H9 (cell line): Measurements from ENCODE around the gene ACOXL. TPM values are rescaled to one million over a fixed set of nuclear protein-coding genes. Genes with fewer than 3 reads are reported as not detected.

ENCODE experiments used
- DNase-seq: peaks from one replicate; pipeline ENCODE4 v3.0.0-alpha.2; 2017
- H2AFZ ChIP-seq: one replicate; pipeline ENCODE4 v1.6.1; 2013; ENCODE audit warnings: mild to moderate bottlenecking, low read length, control low read depth, moderate library complexity
- H2AK5ac ChIP-seq: 2 replicates; pipeline ENCODE4 v1.6.1; 2013; ENCODE audit warnings: low read length, control low read depth, mixed read lengths; ENCODE audit not compliant: insufficient read length
- H2BK120ac ChIP-seq: one replicate; pipeline ENCODE4 v1.6.1; 2013; ENCODE audit warnings: low read depth, mild to moderate bottlenecking, low read length, control low read depth, inconsistent platforms; ENCODE audit not compliant: poor library complexity, severe bottlenecking
- H2BK12ac ChIP-seq: 2 replicates; pipeline ENCODE4 v1.6.1; 2013; ENCODE audit warnings: low read length, control low read depth, mixed read lengths, low read depth; ENCODE audit not compliant: insufficient read length
- H2BK15ac ChIP-seq: 2 replicates; pipeline ENCODE4 v1.6.1; 2013; ENCODE audit warnings: low read depth, low read length, control low read depth
- H2BK20ac ChIP-seq: one replicate; pipeline ENCODE4 v1.6.1; 2013; ENCODE audit warnings: low read depth, mild to moderate bottlenecking, low read length, control low read depth, inconsistent platforms; ENCODE audit not compliant: poor library complexity, severe bottlenecking
- H2BK5ac ChIP-seq: 2 replicates; pipeline ENCODE4 v1.6.1; 2013; ENCODE audit warnings: low read length, control low read depth, mixed read lengths; ENCODE audit not compliant: insufficient read length
- H3K14ac ChIP-seq: 2 replicates; pipeline ENCODE4 v1.6.1; 2013; ENCODE audit warnings: low read length, control low read depth; ENCODE audit not compliant: insufficient read depth
- H3K18ac ChIP-seq: 2 replicates; pipeline ENCODE4 v1.6.1; 2013; ENCODE audit warnings: low read depth, mild to moderate bottlenecking, mixed read lengths, low read length, control low read depth; ENCODE audit not compliant: insufficient read length
- H3K23ac ChIP-seq: 2 replicates; pipeline ENCODE4 v1.6.1; 2013; ENCODE audit warnings: low read length, control low read depth, mixed read lengths, low read depth; ENCODE audit not compliant: insufficient read length
- H3K23me2 ChIP-seq: 2 replicates; pipeline ENCODE4 v1.6.1; 2013; ENCODE audit warnings: low read depth, mild to moderate bottlenecking, mixed read lengths, low read length, control low read depth; ENCODE audit not compliant: insufficient read length, poor library complexity, severe bottlenecking
- H3K27ac ChIP-seq: 2 replicates; pipeline ENCODE4 v1.5.1; 2013; ENCODE audit warnings: low read length, control low read depth, mixed read lengths, low read depth; ENCODE audit not compliant: insufficient read length
- H3K27me3 ChIP-seq: 2 replicates; pipeline ENCODE4 v1.6.1; 2013; ENCODE audit warnings: low read length, control low read depth, inconsistent platforms; ENCODE audit not compliant: insufficient read depth
- H3K4ac ChIP-seq: 2 replicates; pipeline ENCODE4 v1.6.1; 2013; ENCODE audit warnings: low read depth, mild to moderate bottlenecking, control low read depth, inconsistent platforms, low read length, moderate library complexity
- H3K4me1 ChIP-seq: 2 replicates; pipeline ENCODE4 v1.6.1; 2013; ENCODE audit warnings: low read length, control low read depth, inconsistent platforms; ENCODE audit not compliant: insufficient read depth
- H3K4me2 ChIP-seq: 2 replicates; pipeline ENCODE4 v1.6.1; 2013; ENCODE audit warnings: low read length, control low read depth, mixed read lengths; ENCODE audit not compliant: insufficient read length, insufficient read depth
- H3K56ac ChIP-seq: 2 replicates; pipeline ENCODE4 v1.6.1; 2013; ENCODE audit warnings: low read depth, mild to moderate bottlenecking, mixed read lengths, low read length, control low read depth; ENCODE audit not compliant: insufficient read length
- H3K79me1 ChIP-seq: 2 replicates; pipeline ENCODE4 v1.6.1; 2013; ENCODE audit warnings: low read depth, mild to moderate bottlenecking, moderate library complexity, low read length, control low read depth, inconsistent platforms; ENCODE audit not compliant: insufficient read depth, poor library complexity, severe bottlenecking
- H3K79me2 ChIP-seq: 2 replicates; pipeline ENCODE4 v1.6.1; 2013; ENCODE audit warnings: low read length, control low read depth, inconsistent platforms; ENCODE audit not compliant: insufficient read depth
- H3K9ac ChIP-seq: 2 replicates; pipeline ENCODE4 v1.6.1; 2013; ENCODE audit warnings: low read length, control low read depth, mixed read lengths; ENCODE audit not compliant: insufficient read length; ENCODE audit errors: extremely low read depth
- H3K9me3 ChIP-seq: one replicate; pipeline ENCODE4 v1.6.1; 2013; ENCODE audit warnings: low read depth, low read length, inconsistent platforms; ENCODE audit not compliant: control insufficient read depth
- H3T11ph ChIP-seq: one replicate; pipeline ENCODE4 v1.6.1; 2013; ENCODE audit warnings: mild to moderate bottlenecking, low read length, control low read depth, inconsistent platforms
- H4K20me1 ChIP-seq: one replicate; pipeline ENCODE4 v1.6.1; 2013; ENCODE audit not compliant: control insufficient read depth, insufficient read length, insufficient read depth
- H4K5ac ChIP-seq: 2 replicates; pipeline ENCODE4 v1.6.1; 2013; ENCODE audit warnings: low read depth, mild to moderate bottlenecking, mixed read lengths, low read length, control low read depth; ENCODE audit not compliant: insufficient read length
- H4K8ac ChIP-seq: replicated peaks from 2 replicates; pipeline ENCODE4 v1.6.1; 2013; ENCODE audit warnings: low read length, control low read depth, mixed read lengths, low read depth; ENCODE audit not compliant: insufficient read length
- H4K91ac ChIP-seq: 2 replicates; pipeline ENCODE4 v1.6.1; 2013; ENCODE audit warnings: low read depth, mild to moderate bottlenecking, moderate library complexity, mixed read lengths, low read length, control low read depth; ENCODE audit not compliant: insufficient read length
- H3K27ac Mint-ChIP-seq, 3 experiments: 2 replicates in 2 of 3; 3 replicates in 1 of 3; pipeline ENCODE4 v1.8.0; 2020 to 2021; ENCODE audit warnings: mixed read lengths in 3 of 3, mild to moderate bottlenecking in 1 of 3, moderate library complexity in 1 of 3
- H3K27me3 Mint-ChIP-seq: 2 replicates; pipeline ENCODE4 v1.8.0; 2021; ENCODE audit warnings: low read depth, mild to moderate bottlenecking, moderate library complexity, mixed read lengths
- H3K36me3 Mint-ChIP-seq, 3 experiments: 2 replicates in 2 of 3; 3 replicates in 1 of 3; pipeline ENCODE4 v1.8.0; 2020 to 2021; ENCODE audit warnings: low read depth in 3 of 3, mixed read lengths in 3 of 3; ENCODE audit not compliant: insufficient read depth in 1 of 3
- H3K4me1 Mint-ChIP-seq, 2 experiments: 2 replicates each; pipeline ENCODE4 v1.8.0; 2020; ENCODE audit warnings: mixed read lengths in 2 of 2
- H3K4me3 Mint-ChIP-seq, 2 experiments: 2 replicates in 1 of 2; 3 replicates in 1 of 2; pipeline ENCODE4 v1.8.0; 2020 to 2021; ENCODE audit warnings: mild to moderate bottlenecking in 2 of 2, mixed read lengths in 2 of 2, moderate library complexity in 1 of 2
- H3K9me3 Mint-ChIP-seq, 2 experiments: 2 replicates in 1 of 2; 3 replicates in 1 of 2; pipeline ENCODE4 v1.8.0; 2020; ENCODE audit warnings: mild to moderate bottlenecking in 2 of 2, mixed read lengths in 2 of 2, moderate library complexity in 1 of 2
- WGBS: extraction: QIAGEN DNeasy Blood & Tissue Kit; methylation state at CpG from one replicate; pipeline ENCODE4 v1.1.7; 2013; ENCODE audit warnings: missing lambda C conversion rate, low lambda C conversion rate, mixed read lengths; ENCODE audit not compliant: insufficient read length; ENCODE audit errors: extremely low coverage; 5-methylcytosine and 5-hydroxymethylcytosine counted together
- total RNA-seq: library from RNA; stranded (reverse); gene quantifications from 2 replicates; pipeline ENCODE4 v1.2.1, GENCODE V29; 2021
- TF ChIP-seq, protein P1 (sequence below): fragments of 200-600 bp; sonication (generic); conservative IDR thresholded peaks from 3 replicates; pipeline ENCODE4 v1.8.0; 2021; ENCODE audit warnings: antibody characterized with exemption, mild to moderate bottlenecking

Gene ACOXL
- total RNA-seq, 1 experiment from 2014 or later: 37.6 TPM

GRCh38 chr2:110720547-110720946 is 11.8 kb upstream of the ACOXL start:
- Histone ChIP-seq H3K4ac (no peak overlapping the region), H3K23me2 (no peaks in the 10 kb centered on the region), H3K4me2 (no peak overlapping the region), H4K91ac (no peak overlapping the region), H4K5ac (no peak overlapping the region), H3K79me1 (no peaks in the 10 kb centered on the region), H2BK20ac (no peak overlapping the region), H2AK5ac (no peak overlapping the region), H2BK15ac (no peak overlapping the region), H3K9me3 (no peaks in the 10 kb centered on the region), H2BK12ac (no peak overlapping the region), H3K27me3 (no peaks in the 10 kb centered on the region), H3K9ac (no peak overlapping the region), H3K4me1 (no peaks in the 10 kb centered on the region), H4K8ac (no peak overlapping the region), H3K18ac (no peak overlapping the region), H3T11ph (no peak overlapping the region), H3K14ac (no peak overlapping the region), H3K56ac (no peak overlapping the region), H3K79me2 (no peaks in the 10 kb centered on the region), H4K20me1 (no peaks in the 10 kb centered on the region), H2BK5ac (no peak overlapping the region), H2AFZ (no peak overlapping the region), H2BK120ac (no peak overlapping the region), H3K23ac (no peak overlapping the region), H3K27ac (no peak overlapping the region)
- no peak for DNase-seq
- TF ChIP-seq, protein P1, sequence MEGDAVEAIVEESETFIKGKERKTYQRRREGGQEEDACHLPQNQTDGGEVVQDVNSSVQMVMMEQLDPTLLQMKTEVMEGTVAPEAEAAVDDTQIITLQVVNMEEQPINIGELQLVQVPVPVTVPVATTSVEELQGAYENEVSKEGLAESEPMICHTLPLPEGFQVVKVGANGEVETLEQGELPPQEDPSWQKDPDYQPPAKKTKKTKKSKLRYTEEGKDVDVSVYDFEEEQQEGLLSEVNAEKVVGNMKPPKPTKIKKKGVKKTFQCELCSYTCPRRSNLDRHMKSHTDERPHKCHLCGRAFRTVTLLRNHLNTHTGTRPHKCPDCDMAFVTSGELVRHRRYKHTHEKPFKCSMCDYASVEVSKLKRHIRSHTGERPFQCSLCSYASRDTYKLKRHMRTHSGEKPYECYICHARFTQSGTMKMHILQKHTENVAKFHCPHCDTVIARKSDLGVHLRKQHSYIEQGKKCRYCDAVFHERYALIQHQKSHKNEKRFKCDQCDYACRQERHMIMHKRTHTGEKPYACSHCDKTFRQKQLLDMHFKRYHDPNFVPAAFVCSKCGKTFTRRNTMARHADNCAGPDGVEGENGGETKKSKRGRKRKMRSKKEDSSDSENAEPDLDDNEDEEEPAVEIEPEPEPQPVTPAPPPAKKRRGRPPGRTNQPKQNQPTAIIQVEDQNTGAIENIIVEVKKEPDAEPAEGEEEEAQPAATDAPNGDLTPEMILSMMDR: no peak
- Mint-ChIP-seq H3K4me3 (no peak overlapping the region), H3K27me3 (peaks cover 3% of the 10 kb centered on the region; the same call in 1 of the 2 replicates), H3K4me1 (peaks cover 5 to 23% of the 10 kb centered on the region in 2 experiments; a peak in 3 of 4 replicates), H3K36me3 (no peaks in the 10 kb centered on the region), H3K9me3 (no peaks in the 10 kb centered on the region), H3K27ac (no peak overlapping the region)
- no CpG with 5 or more reads among the region's 5 CpGs for WGBS
